NOMO-1 treated with dmso at 0.1 percent for 144 hours (cell line): ENCODE measurements around the gene KLK1.

Source experiments
- DNase-seq: peaks from one replicate; lab custom pipeline; 2025; ENCODE audit not compliant: unreplicated experiment; lab: John Stamatoyannopoulos, UW

The KLK1 gene

GRCh38 chr19:50836543-50837195 is 13.1 kb upstream of the KLK1 start:
- DNase-seq = no peak

GRCh38 chr19:50835785-50836542 is 12.4 kb upstream of the KLK1 start:
- peak; percentile 62 for DNase-seq

DNA sequence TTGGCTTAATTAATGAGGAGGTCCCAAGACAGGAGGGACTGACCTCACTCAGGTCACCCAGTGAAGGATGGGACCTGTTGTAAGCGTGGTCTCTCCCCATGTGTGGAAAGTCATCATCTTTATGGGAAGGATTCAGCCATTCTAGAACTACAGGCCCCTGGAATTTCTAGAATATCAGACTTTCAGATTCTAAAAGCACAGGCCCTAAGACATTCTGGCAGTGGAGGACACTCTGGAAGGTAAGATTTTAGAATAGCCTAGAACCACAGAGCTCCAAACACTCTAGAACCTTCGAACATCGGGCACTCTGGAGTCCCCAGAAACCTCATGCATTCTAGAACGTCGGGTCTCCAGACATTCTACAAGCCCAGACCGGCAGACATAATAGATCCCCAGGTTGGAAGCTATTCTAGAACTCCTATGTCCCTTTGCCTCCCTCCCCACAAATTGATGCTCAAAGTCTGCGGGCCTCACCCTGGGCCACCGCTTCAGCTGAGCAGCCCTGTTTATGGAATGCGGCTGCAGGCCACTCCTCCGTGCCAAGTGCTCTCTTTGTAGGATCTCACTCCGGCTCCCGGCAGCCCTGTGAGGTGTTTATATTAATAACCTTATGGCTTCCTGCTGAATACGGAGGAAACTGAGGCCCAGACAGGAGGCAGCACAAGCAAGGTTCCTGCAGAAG is 11.7 kb upstream of the KLK1 start:
- DNase-seq = no peak

- DNase-seq = no peak
Measured at GRCh38 chr19:50833802-50834167, 10.2 kb upstream of the KLK1 start.

GRCh38 chr19:50833117-50833801 is 9.7 kb upstream of the KLK1 start, which contains the start of gene KLK15:
Gene KLK15, minus strand, starts transcription at chr19:50833574. Its CDS starts 2,082 bp downstream, at chr19:50831492.
- DNase-seq = no peak

GRCh38 chr19:50832666-50833065 is 9.1 kb upstream of the KLK1 start:
- no peak for DNase-seq

- no peak for DNase-seq
Measured at GRCh38 chr19:50831026-50831396, 7.4 kb upstream of the KLK1 start.

- DNase-seq = no peak
Measured at GRCh38 chr19:50830266-50831025, 6.9 kb upstream of the KLK1 start.

DNA sequence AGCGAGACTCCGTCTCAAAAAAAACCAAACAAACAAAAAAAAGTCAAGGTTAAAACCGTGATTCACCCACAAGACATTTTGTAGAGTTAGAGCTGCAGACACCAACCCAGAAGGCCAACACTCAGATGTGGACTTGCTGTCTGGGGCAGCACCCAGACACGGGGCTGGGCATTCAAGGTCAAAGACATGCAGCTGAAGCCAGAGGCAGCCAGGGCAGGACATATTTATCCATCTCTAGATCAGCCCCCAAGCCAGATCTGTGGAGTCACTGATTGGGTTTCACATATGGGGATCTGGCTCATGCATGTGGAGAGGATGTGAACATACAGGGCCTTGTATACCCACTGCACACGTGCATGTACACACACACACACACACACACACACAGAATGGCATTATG is 6.2 kb upstream of the KLK1 start:
- no peak for DNase-seq

DNA sequence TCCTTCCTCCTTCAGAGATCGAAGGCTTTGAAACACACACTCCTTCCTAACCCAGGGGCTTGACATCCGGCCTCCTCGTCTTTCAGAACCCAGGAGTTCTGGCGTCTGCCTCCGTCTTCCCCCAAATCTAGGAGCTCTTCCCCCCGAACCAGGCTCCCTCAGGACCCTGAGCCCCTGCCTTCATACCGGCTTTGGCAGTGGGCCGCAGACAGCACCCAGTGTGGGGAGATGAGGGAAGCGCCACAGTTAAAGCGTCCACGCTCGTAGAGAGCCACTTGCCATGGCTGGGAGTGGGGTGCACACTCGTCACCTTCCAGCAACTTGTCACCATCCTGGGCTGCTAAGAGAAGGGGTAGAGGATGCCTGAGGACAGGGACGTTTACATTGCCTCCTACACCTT is 3.9 kb upstream of the KLK1 start:
- DNase-seq = no peak

- no peak for DNase-seq
Measured at GRCh38 chr19:50826492-50827240, 3.1 kb upstream of the KLK1 start.

GRCh38 chr19:50822661-50823208 is 852 bp downstream of the KLK1 start:
- DNase-seq = no peak

GRCh38 chr19:50821622-50822021 is 2.0 kb downstream of the KLK1 start:
- DNase-seq = no peak

GRCh38 chr19:50821248-50821612 is 2.4 kb downstream of the KLK1 start:
- DNase-seq = no peak

DNA sequence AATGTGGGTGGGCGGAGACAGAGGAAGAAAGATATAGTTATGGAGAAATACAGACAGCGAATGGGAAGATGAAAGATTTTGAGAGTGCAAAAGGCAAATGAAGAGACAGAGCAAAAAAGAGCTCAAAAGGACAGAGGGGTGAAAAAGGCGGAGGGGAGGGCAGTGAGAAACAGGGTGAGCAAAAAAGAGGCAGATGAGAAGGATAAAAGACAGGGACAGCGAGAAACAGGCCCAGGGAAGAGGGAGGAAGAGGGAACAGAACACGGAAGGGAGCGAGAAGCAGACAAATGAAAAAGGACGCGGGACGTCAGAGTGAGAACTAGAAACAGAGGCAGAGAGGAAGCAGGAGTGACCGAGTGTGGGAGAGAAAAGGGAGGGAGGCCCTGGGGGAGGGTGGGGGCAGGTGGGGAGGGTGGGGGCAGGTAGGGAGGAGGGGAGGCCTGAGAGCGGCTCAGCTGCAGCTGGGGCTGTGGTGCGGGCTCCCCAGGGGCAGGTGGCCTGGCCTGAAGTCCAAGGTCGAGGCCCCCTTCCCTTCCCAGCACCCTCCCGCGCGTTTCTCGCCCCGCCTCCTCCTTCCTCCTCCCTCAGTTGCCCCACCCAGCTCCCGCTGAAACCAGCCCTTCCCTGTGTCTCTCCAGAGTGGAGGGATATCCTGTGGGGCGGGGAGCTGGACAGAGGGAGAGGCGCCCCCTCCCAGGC is 2.9 kb downstream of the KLK1 start:
- DNase-seq = peak; percentile 34

DNA sequence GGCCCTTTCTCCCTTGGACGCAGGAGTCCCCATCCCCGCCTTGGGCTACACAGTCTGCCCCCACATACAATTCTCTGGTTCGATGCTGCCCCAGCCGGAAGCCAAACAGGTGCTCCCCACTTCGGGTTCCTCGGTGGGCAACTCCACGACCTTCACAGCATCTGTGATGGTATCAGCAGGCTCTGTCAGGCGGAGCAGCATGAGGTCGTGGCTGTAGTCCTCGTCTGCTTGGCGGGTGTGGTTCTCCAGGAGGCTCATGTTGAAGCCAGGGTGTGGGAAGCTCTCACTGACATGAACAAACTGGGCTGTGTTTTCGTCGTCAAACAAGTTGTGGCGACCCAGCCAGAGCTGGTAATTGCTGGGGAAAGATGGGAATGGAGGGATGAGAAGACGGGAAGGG is 3.5 kb downstream of the KLK1 start:
- DNase-seq = no peak

GRCh38 chr19:50819636-50820035 is 4.0 kb downstream of the KLK1 start:
- no peak for DNase-seq

DNA sequence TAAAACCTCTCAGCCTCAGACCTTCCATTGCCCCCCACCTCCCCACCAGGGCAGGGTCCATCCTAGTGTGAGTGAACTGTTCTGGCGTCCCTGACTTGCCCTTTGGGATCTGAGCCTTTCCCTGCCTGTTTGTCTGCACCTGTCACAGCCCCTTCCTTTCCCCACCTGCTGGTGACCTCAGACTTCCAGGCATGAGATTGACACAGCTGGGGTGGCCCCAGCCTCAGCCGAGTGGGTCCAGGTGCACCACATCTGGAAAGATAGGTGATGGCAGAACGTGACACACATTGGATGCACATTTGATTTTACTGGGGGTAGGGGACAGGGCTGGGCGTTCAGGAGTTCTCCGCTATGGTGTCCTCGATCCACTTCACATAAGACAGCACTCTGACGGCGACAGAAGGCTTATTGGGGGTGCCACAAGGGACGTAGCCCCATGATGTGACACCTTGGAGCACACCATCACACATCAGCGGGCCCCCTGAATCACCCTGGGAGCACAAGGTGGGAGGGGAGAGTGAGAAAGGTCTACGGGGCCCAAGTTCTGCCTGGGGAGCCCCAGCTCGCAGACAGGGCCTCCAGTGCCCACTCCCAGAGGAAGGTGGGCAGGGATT is 4.6 kb downstream of the KLK1 start:
- DNase-seq = no peak
